Measurements from ENCODE around the gene ACTN4.

ACTN4 gene

DNA sequence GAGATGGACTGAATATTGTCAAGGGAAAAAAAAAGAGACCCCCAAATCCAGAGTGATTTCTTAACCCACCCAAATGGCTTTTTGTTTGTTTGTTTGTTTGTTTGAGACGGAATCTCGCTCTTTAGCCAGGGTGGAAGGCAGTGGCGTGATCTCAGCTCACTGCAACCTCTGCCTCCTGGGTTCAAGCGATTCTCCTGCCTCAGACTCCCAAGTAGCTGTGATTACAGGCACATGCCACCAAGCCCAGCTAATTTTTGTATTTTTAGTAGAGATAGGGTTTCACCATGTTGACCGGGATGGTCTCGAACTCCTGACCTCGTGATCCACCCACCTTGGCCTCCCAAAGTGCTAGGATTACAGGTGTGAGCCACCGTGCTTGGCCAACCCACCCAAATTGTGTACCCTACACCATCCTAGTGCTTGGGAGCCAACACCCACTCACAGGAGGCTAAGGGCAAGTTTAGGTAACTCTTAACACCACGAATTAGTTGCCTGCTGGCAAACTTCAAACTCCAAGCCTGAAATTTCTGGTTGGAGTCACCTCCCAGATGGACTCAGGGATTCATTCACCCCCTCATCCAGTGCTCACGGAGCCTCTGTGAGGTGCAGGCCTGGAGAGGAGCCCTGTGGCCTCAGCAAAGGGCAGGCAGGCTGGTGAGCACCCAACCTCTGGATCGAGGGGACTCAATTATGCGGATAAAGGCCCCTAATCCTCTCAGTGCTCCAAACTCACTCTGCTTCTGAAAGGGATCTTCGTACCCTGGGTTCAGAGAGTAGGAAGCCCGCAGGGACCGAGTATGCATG is 37.6 kb downstream of the ACTN4 start:
- TF ChIP-seq ZNF274 (IDR thresholded peaks at IDR 0.05; ENCODE audit: low read depth, low read length) = no peak
- H3K4me3 ChIP-seq (ENCODE audit: low read length) = no peak overlapping the region; the same call in 1 of the 2 replicates

DNA sequence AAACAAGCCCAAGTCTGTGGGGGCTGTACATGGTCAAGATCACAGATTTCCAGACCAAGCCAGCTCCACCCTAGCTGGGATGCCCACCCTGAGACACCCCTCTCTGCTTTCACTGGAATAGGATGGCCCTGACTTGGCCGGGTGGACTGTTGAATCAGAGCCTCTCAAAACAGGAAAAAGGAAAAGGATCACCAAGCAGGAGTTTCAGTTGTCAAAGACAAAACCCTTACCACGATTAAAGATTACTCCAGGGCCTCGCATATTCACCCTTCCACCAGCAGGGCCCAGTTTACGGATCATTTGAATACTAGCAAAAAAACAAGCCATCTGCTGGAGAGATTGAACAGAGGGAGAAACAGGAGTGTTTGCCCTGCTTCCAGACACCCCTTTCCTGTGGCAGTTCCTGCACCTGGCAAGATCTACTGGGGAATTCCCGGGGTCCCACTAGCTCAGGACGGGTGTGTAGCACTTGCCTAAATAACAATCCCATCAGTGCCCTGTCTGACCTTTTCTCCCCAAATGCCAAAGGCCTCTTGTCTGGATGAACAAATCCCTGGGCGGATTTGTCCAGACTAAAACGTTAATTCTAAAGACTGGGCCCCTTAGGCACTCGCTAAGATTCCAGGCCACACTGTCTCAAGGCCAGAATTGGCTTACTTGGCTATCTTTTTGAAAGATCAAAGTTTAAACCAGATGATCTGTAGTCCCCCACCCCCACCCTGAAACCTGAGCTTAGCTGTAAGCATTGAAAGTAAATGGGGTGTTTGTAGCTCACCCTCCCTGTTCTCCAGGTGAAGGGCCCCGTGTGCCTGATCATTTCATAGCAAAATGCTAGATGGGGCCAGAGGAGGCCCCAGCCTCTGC is 38.4 kb downstream of the ACTN4 start:
- TF ChIP-seq ZNF274 (IDR thresholded peaks at IDR 0.05; ENCODE audit: low read depth, low read length) = no peak
- H3K4me3 ChIP-seq (ENCODE audit: low read length) = peak overlapping the region; percentile 25; the same call in 1 of the 2 replicates

DNA sequence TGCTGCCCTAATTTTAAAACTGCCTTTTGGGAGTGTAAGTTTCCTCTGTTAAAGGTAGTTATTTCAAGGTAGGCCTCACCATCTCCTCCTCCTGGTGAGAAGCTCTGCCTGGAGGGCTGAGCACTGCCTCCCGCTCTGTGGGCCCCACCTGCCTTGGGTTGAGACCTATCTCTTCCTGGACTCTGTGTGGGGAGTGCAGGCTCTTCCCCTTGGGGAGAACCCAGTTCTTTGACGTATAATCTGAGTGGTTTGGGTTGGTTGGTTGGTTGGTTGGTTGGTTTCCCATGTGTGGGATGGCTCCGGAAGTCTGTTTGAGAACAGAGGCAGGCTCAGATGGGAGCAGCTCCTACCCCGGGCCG is 39.1 kb downstream of the ACTN4 start:
- TF ChIP-seq ZNF274 (IDR thresholded peaks at IDR 0.05; ENCODE audit: low read depth, low read length) = no peak
- no peak overlapping the region; the same call in 1 of the 2 replicates for H3K4me3 ChIP-seq (ENCODE audit: low read length)

GRCh38 chr19:38687837-38688378 is 40.5 kb downstream of the ACTN4 start:
- no peak overlapping the region for H3K4me3 ChIP-seq (ENCODE audit: low read length)
- no peak for TF ChIP-seq ZNF274 (IDR thresholded peaks at IDR 0.05; ENCODE audit: low read depth, low read length)

GRCh38 chr19:38690146-38690545 is 42.7 kb downstream of the ACTN4 start:
- H3K4me3 ChIP-seq (ENCODE audit: low read length) = no peak overlapping the region
- TF ChIP-seq ZNF274 (IDR thresholded peaks at IDR 0.05; ENCODE audit: low read depth, low read length) = no peak

GRCh38 chr19:38690832-38691231 is 43.4 kb downstream of the ACTN4 start:
- no peak for TF ChIP-seq ZNF274 (IDR thresholded peaks at IDR 0.05; ENCODE audit: low read depth, low read length)
- H3K4me3 ChIP-seq (ENCODE audit: low read length) = no peak overlapping the region

DNA sequence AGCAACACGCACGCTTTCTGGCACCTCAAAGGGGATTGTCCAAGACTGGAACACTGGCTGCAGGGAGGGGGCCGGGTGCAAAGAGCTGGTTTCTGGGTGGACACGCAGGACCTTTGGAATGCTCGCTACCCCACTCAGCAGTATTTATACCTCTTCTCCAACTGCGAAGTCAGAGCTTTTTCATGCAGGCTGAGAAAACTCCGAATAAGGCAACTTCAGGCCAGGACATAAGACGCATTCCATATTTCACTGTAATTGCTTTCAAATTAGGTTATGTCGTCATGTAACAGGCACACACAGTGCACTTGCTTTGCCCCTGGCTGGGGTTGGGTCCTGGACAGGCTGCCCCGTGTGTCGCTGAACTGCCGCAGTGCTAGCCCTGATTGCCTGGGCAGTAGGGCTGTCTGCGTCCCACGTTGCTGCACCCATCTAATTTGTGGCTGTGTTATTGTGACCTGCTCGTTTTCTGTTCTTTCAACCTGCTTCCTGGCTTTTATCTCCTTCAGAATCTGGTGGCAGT is 44.5 kb downstream of the ACTN4 start:
- H3K4me3 ChIP-seq (ENCODE audit: low read length) = no peak overlapping the region

GRCh38 chr19:38692458-38693379 is 45.3 kb downstream of the ACTN4 start:
- no peak for TF ChIP-seq ZNF274 (IDR thresholded peaks at IDR 0.05; ENCODE audit: low read depth, low read length)
- H3K4me3 ChIP-seq (ENCODE audit: low read length) = no peak overlapping the region; the same call in 1 of the 2 replicates

More for the DNA sequence above, 44.5 kb downstream of the ACTN4 start:
- TF ChIP-seq ZNF274 (IDR thresholded peaks at IDR 0.05; ENCODE audit: low read depth, low read length) = no peak

- H3K4me3 ChIP-seq (ENCODE audit: low read length) = no peak overlapping the region; the same call in 1 of the 2 replicates
- no peak for TF ChIP-seq ZNF274 (IDR thresholded peaks at IDR 0.05; ENCODE audit: low read depth, low read length)
These were observed 46.2 kb downstream of the ACTN4 start for GRCh38 chr19:38693380-38694223.

DNA sequence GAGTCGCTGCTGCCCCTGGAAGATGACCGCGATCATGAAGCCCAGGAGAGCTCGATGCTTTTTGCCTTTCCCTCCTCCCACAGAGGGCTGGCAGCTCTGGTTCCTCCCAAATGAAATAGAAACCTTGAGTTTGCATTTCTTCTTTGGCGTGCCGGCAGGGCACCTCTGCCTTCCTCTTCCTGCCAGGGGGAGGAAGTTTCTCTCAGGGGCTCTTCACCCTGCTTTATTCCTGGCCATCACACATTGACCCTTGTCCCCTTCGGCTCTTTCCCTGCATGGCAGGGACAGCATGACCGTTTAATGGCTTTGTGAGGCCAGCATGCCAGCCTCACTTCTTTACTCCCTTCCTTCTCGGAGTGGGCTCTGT is 47.9 kb downstream of the ACTN4 start:
- TF ChIP-seq ZNF274 (IDR thresholded peaks at IDR 0.05; ENCODE audit: low read depth, low read length) = no peak

DNA sequence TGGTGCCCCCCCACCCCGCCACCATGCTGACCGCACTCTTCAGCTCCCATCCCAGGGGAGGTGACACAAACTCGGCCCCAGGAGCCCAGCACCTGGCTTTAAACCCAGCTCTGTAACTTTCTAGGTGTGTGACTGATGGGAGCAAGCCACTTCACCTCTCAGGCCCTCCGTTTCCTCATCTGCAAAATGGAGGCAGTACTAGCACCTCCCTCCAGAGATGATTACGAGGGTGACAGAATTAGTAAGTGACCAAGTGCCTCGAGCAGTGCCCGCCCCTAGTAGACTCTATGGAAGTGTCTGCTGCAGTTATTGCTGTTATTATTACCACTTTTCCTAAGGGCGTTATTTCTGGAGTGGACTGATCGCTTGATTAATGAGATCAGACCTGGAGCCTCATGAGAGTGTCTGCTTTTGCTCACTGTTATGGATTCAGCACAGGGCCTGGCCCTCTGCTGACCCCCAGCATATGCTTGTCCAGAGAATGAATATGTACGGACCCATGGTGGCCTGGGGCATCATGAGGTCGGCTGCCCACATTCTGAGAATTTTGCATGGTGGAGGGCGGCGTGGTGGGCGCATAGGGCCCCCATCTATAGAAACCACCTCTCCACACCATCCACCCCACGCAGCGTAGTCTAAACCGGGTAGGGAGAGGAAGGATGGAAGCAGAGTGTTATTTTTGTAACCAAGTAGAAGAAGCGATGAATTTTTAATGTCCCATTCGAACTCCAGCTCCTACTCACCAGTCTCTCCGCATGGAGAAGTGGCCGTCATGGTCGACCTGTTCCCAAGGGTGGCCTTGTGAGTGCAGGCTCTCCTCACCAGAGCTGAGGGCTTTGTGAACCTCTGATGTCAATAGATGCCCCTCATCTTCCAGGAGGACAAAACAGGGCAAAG is 48.6 kb downstream of the ACTN4 start:
- TF ChIP-seq ZNF274 (IDR thresholded peaks at IDR 0.05; ENCODE audit: low read depth, low read length) = no peak
- no peak overlapping the region for H3K4me3 ChIP-seq (ENCODE audit: low read length)

More for the DNA sequence above, 47.9 kb downstream of the ACTN4 start:
- H3K4me3 ChIP-seq (ENCODE audit: low read length) = no peak overlapping the region; the same call in 1 of the 2 replicates

- H3K4me3 ChIP-seq (ENCODE audit: low read length) = no peak overlapping the region
- no peak for TF ChIP-seq ZNF274 (IDR thresholded peaks at IDR 0.05; ENCODE audit: low read depth, low read length)
These were observed 49.2 kb downstream of the ACTN4 start for GRCh38 chr19:38696729-38697055.
